Upper lobe of left lung (tissue), 6 donors: ENCODE data around the gene PUSL1. TPM values are rescaled to one million over a fixed set of nuclear protein-coding genes. Genes with fewer than 3 reads are reported as not detected.
A peak's percentile ranks its signal among the peaks of the same experiment; 100 is the strongest.

ENCODE experiments used
- ATAC-seq, 2 donors: fragments of 200-7000 bp; cut with Tn5 transposase; one replicate each; pipeline ENCODE4 v1.9.1; 2022; ENCODE audit warnings: mild to moderate bottlenecking in 2 of 2, moderate library complexity in 2 of 2; ENCODE audit not compliant: low FRiP score in 2 of 2
- DNase-seq, 2 donors: peaks; one replicate each; pipeline ENCODE4 v3.0.0-alpha.2; 2019 to 2020
- H3K27ac ChIP-seq, 4 donors: fragments of 200-600 bp; sonication (generic); one replicate each; pipeline ENCODE4 v1.5.1; 2016 to 2019
- H3K27me3 ChIP-seq, 4 donors: fragments of 200-600 bp; sonication (generic); one replicate each; pipeline ENCODE4 v1.5.1; 2017 to 2019
- H3K36me3 ChIP-seq, 4 donors: fragments of 200-600 bp; sonication (generic); one replicate each; pipeline ENCODE4 v1.5.1; 2016 to 2019
- H3K4me1 ChIP-seq, 4 donors: fragments of 200-600 bp; sonication (generic); one replicate each; pipeline ENCODE4 v1.5.1; 2018 to 2019
- H3K4me3 ChIP-seq, 4 donors: fragments of 200-600 bp; sonication (generic); one replicate each; pipeline ENCODE4 v1.5.1; 2017 to 2019; ENCODE audit warnings: mild to moderate bottlenecking in 2 of 4, moderate library complexity in 1 of 4
- H3K9me3 ChIP-seq, 4 donors: fragments of 200-600 bp; sonication (generic); one replicate each; pipeline ENCODE4 v1.5.1; 2018 to 2019
- CTCF ChIP-seq, 6 experiments: fragments of 450-650 bp in 4 of 6; fragments of 200-600 bp in 2 of 6; sonication (generic) in 2 of 6; IDR thresholded peaks; one replicate each; pipeline ENCODE4 v1.5.1; 2016 to 2019; ENCODE audit warnings: antibody characterized with exemption in 6 of 6
- EP300 ChIP-seq, 4 donors: sonication (generic); formaldehyde crosslinking; IDR thresholded peaks; one replicate each; pipeline ENCODE4 v1.5.1; 2017; ENCODE audit warnings: antibody characterized with exemption in 4 of 4, control low read depth in 2 of 4
- POLR2A ChIP-seq, 4 donors: fragments of 450-650 bp; IDR thresholded peaks; one replicate each; pipeline ENCODE4 v1.5.1; 2016 to 2017; ENCODE audit warnings: antibody characterized with exemption in 4 of 4, mild to moderate bottlenecking in 2 of 4
- POLR2AphosphoS5 ChIP-seq, 2 donors: sonication (generic); formaldehyde crosslinking; IDR thresholded peaks; one replicate each; pipeline ENCODE4 v1.5.1; 2017; ENCODE audit warnings: antibody characterized with exemption in 2 of 2
- whole genome bisulfite sequencing, 2 donors: methylation state at CpG; one replicate each; pipeline ENCODE4 v1.1.5; 2017 to 2018; 5-methylcytosine and 5-hydroxymethylcytosine counted together
- total RNA-seq, 6 donors: library from RNA; depleted of rRNA in 4 of 6; stranded (reverse); fragments of >200 nt in 4 of 6; gene quantifications; one replicate each; pipeline versions ENCODE4 v1.1.0 to v1.2.1, GENCODE V29; 2016 to 2021
- donor health status: DM: no; HTN: no; CAD: no; lungs with moderate emphysema.
- donor health status: DM: no; HTN: yes; CAD: no; lungs with severe emphysema.

Gene PUSL1
- total RNA-seq, 6 donors from 2014 or later = 16.8 to 38.8 (median 23.0) TPM

GRCh38 chr1:1272341-1273208 lies 35.8 kb upstream of the PUSL1 start:
- peak in 1 of 2 donors; percentile 44 for ATAC-seq
- peak; percentile 60 to 82 for DNase-seq

GRCh38 chr1:1273209-1273511 lies 35.2 kb upstream of the PUSL1 start:
- H3K27ac ChIP-seq = peak overlapping the region; percentile 83 to 91 (median 87)
- peaks cover 0 to 7% (median 0%) of the 10 kb centered on the region in 4 donors for H3K36me3 ChIP-seq
- no peaks in the 10 kb centered on the region for H3K27me3 ChIP-seq
- peak overlapping the region; percentile 73 to 94 (median 83) for H3K4me3 ChIP-seq
- no peak for ATAC-seq
- H3K9me3 ChIP-seq = no peaks in the 10 kb centered on the region
- H3K4me1 ChIP-seq = peaks cover 37 to 51% (median 38%) of the 10 kb centered on the region in 4 donors
- no peak for DNase-seq
- no peak for TF ChIP-seq EP300 (IDR thresholded peaks at IDR 0.05)
- TF ChIP-seq CTCF (IDR thresholded peaks at IDR 0.05) = peak in 1 of 6 experiments; percentile 5
- TF ChIP-seq POLR2A (IDR thresholded peaks at IDR 0.05) = no peak
- no peak for TF ChIP-seq POLR2AphosphoS5 (IDR thresholded peaks at IDR 0.05)
- WGBS, 2 donors = 2% methylated on average over 14 of the region's 31 CpGs; no CpG with 5 or more reads in 1 of the 2 donors

More at GRCh38 chr1:1272341-1273208, 35.8 kb upstream of the PUSL1 start:
- Histone ChIP-seq H3K27ac (peak overlapping the region; percentile 83 to 91 (median 87)), H3K4me3 (peak overlapping the region; percentile 73 to 94 (median 83)), H3K4me1 (peaks cover 37 to 51% (median 38%) of the 10 kb centered on the region in 4 donors), H3K36me3 (peaks cover under 1 to 13% (median 2%) of the 10 kb centered on the region in 4 donors), H3K27me3 (no peaks in the 10 kb centered on the region), H3K9me3 (no peaks in the 10 kb centered on the region)
- TF ChIP-seq POLR2A (IDR thresholded peaks at IDR 0.05) (peak in 2 of 4 donors; percentile 12 to 31), POLR2AphosphoS5 (IDR thresholded peaks at IDR 0.05) (no peak)
- WGBS, 2 donors = 36 to 58% methylated on average over 12 to 43 of the region's 43 CpGs

DNA sequence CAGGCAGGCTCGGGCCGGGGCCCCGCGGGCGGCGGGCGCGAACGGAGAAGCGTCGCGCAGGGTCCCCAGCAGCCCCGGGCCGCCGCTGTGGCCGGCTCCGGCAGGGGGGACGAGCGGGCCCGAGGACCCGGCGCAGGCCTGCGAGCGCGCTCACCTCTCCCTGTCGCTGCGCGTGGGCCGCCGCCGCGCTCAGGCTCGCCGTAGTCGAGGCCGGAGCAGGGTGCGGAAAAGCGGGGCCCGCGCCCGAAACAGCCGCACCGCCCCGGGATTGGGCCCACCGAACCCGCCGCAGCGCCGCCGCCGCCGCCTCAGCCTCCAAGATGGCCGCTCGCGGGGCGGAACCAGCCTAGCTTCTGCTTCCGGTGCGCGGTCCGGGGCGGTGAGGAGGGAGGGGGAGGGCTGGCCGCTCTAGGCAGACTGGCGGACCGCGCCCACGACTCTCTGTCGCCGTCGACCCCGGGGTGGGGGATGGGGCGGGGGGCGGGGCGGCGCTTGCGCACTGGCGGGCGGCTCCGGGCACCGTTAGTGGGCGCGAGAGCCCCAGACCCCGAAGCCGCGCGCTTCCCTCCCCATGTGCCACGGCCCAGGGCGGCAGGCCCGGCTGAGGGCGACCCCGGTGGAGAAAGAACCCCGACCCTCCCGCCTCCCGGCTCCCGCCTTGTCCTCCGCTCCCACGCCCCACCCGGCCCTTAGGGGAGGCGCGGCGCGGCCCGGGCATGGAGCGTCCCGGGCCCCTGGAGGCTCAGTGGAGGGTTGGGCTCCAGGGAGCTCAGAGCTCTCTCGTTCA lies 34.7 kb upstream of the PUSL1 start, which contains the start of gene UBE2J2:
Gene UBE2J2, minus strand, starts transcription at position 343 of the 787 bp plus-strand sequence. CDS start 5,862 bp downstream, outside the sequence.
- peak; percentile 82 to 87 for TF ChIP-seq POLR2AphosphoS5 (IDR thresholded peaks at IDR 0.05)
- no peak for TF ChIP-seq EP300 (IDR thresholded peaks at IDR 0.05)
- peak in 1 of 6 experiments; percentile 8 for TF ChIP-seq CTCF (IDR thresholded peaks at IDR 0.05)
- peak in 2 of 4 donors; percentile 33 to 84 for TF ChIP-seq POLR2A (IDR thresholded peaks at IDR 0.05)
- Histone ChIP-seq H3K27me3 (no peaks in the 10 kb centered on the region), H3K36me3 (peaks cover 0 to 2% (median 0%) of the 10 kb centered on the region in 4 donors), H3K9me3 (no peaks in the 10 kb centered on the region), H3K27ac (peak within 1 kb of the TSS; percentile 83 to 91 (median 87)), H3K4me3 (peak within 1 kb of the TSS; percentile 81 to 99 (median 90)), H3K4me1 (peaks cover 37 to 51% (median 38%) of the 10 kb centered on the region in 4 donors)
- ATAC-seq (peak; percentile 95 to 98), DNase-seq (peak; percentile 96 to 97)
- WGBS, 2 donors = 2% methylated on average over 40 of the region's 105 CpGs; no CpG with 5 or more reads in 1 of the 2 donors

GRCh38 chr1:1274299-1274930 lies 34.0 kb upstream of the PUSL1 start:
- ATAC-seq (no peak), DNase-seq (no peak)
- Histone ChIP-seq H3K4me3 (peak overlapping the region; percentile 81 to 99 (median 90)), H3K27ac (peak overlapping the region in 3 of 4 donors; percentile 83 to 91 (median 83)), H3K27me3 (no peaks in the 10 kb centered on the region), H3K9me3 (no peaks in the 10 kb centered on the region), H3K36me3 (no peaks in the 10 kb centered on the region), H3K4me1 (peaks cover 37 to 50% (median 38%) of the 10 kb centered on the region in 4 donors)
- TF ChIP-seq CTCF (IDR thresholded peaks at IDR 0.05) = no peak
- no peak for TF ChIP-seq POLR2AphosphoS5 (IDR thresholded peaks at IDR 0.05)
- TF ChIP-seq EP300 (IDR thresholded peaks at IDR 0.05) = no peak
- no peak for TF ChIP-seq POLR2A (IDR thresholded peaks at IDR 0.05)
- 49 to 66% methylated on average over 6 to 15 of the region's 31 CpGs for WGBS, 2 donors
